HEK293T (cell line): ENCODE results near the gene LRRC19.

Experiments used
- FOXA1 ChIP-seq: fragments of 450-650 bp; IDR thresholded peaks from 2 replicates; pipeline ENCODE4 v1.6.1; 2016; ENCODE audit warnings: mild to moderate bottlenecking
- FOXK2 ChIP-seq: fragments of 450-650 bp; IDR thresholded peaks from 2 replicates; pipeline ENCODE4 v1.6.1; 2016; ENCODE audit warnings: mild to moderate bottlenecking
- LEF1 ChIP-seq: fragments of 450-650 bp; IDR thresholded peaks from 2 replicates; pipeline ENCODE4 v1.6.1; 2017; ENCODE audit warnings: mild to moderate bottlenecking, borderline replicate concordance
- PKNOX1 ChIP-seq: fragments of 450-650 bp; IDR thresholded peaks from 2 replicates; pipeline ENCODE4 v1.6.1; 2016
- SP1 ChIP-seq: fragments of 450-650 bp; IDR thresholded peaks from 2 replicates; pipeline ENCODE4 v1.6.1; 2017
- SUZ12 ChIP-seq: fragments of 450-650 bp; IDR thresholded peaks from 2 replicates; pipeline ENCODE4 v1.6.1; 2016; ENCODE audit warnings: mild to moderate bottlenecking

GRCh38 chr9:27019589-27019988 is 14.1 kb upstream of the LRRC19 start:
- TF ChIP-seq SUZ12 = no peak
- TF ChIP-seq PKNOX1 = no peak
- no peak for TF ChIP-seq FOXA1
- TF ChIP-seq LEF1 = no peak
- TF ChIP-seq FOXK2 = no peak
- TF ChIP-seq SP1 = no peak
